Mammary epithelial cell (primary cell): ENCODE data around the gene MPRIP.

Source experiments
- EZH2 ChIP-seq: IDR thresholded peaks from 2 replicates; pipeline ENCODE4 v1.6.1; 2012; ENCODE audit warnings: low read length, inconsistent platforms, borderline replicate concordance
- TF ChIP-seq, protein P1 (sequence below), 2 donors: IDR thresholded peaks in 1 of 2; conservative IDR thresholded peaks in 1 of 2; 2 replicates each; pipeline ENCODE4 v1.5.1; 2011 to 2012; ENCODE audit warnings: inconsistent platforms in 2 of 2, low read length in 2 of 2, mild to moderate bottlenecking in 2 of 2, control low read depth in 1 of 2, low read depth in 1 of 2; ENCODE audit not compliant: insufficient read depth in 1 of 2; ENCODE audit errors: extremely low read depth in 1 of 2

GRCh38 chr17:17077861-17078732 is 35.8 kb downstream of the MPRIP start:
- TF ChIP-seq, protein P1, sequence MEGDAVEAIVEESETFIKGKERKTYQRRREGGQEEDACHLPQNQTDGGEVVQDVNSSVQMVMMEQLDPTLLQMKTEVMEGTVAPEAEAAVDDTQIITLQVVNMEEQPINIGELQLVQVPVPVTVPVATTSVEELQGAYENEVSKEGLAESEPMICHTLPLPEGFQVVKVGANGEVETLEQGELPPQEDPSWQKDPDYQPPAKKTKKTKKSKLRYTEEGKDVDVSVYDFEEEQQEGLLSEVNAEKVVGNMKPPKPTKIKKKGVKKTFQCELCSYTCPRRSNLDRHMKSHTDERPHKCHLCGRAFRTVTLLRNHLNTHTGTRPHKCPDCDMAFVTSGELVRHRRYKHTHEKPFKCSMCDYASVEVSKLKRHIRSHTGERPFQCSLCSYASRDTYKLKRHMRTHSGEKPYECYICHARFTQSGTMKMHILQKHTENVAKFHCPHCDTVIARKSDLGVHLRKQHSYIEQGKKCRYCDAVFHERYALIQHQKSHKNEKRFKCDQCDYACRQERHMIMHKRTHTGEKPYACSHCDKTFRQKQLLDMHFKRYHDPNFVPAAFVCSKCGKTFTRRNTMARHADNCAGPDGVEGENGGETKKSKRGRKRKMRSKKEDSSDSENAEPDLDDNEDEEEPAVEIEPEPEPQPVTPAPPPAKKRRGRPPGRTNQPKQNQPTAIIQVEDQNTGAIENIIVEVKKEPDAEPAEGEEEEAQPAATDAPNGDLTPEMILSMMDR (conservative IDR thresholded peaks at IDR 0.05 in 1 of 2, IDR thresholded peaks at IDR 0.05 in 1 of 2; ENCODE audit: extremely low read depth in 1 of 2, insufficient read depth in 1 of 2, low read depth in 1 of 2, low read length in 2 of 2), result no peak
- TF ChIP-seq EZH2, result no peak
